IPS-20b (cell line): ENCODE measurements around the gene CKM.
"Not testable (repeated sequence)": the region's sequence is repeated elsewhere in the genome, so short reads cannot be mapped to it uniquely, and the experiment has no call there.

Experiments
- H3K27ac ChIP-seq: one replicate; pipeline ENCODE4 v1.5.1; 2013; ENCODE audit warnings: low read length
- H3K27me3 ChIP-seq: 2 replicates; pipeline ENCODE4 v1.6.1; 2013; ENCODE audit warnings: mild to moderate bottlenecking, low read length, inconsistent platforms; ENCODE audit not compliant: insufficient read depth
- H3K36me3 ChIP-seq: 2 replicates; pipeline ENCODE4 v1.6.1; 2013; ENCODE audit warnings: low read depth, mild to moderate bottlenecking, inconsistent platforms, low read length, moderate library complexity; ENCODE audit not compliant: insufficient read depth
- H3K4me1 ChIP-seq: 2 replicates; pipeline ENCODE4 v1.6.1; 2013; ENCODE audit warnings: mild to moderate bottlenecking, control low read depth, inconsistent platforms, low read length, moderate library complexity; ENCODE audit not compliant: insufficient read depth
- H3K4me3 ChIP-seq: 2 replicates; pipeline ENCODE4 v1.5.1; 2013; ENCODE audit warnings: mild to moderate bottlenecking, low read length, inconsistent platforms
- H3K9ac ChIP-seq: 2 replicates; pipeline ENCODE4 v1.6.1; 2013; ENCODE audit warnings: low read depth, mild to moderate bottlenecking, inconsistent platforms, low read length, moderate library complexity
- H3K9me3 ChIP-seq: 2 replicates; pipeline ENCODE4 v1.6.1; 2013; ENCODE audit warnings: mild to moderate bottlenecking, low read depth, low read length, inconsistent platforms; ENCODE audit not compliant: insufficient read depth

Gene CKM

DNA sequence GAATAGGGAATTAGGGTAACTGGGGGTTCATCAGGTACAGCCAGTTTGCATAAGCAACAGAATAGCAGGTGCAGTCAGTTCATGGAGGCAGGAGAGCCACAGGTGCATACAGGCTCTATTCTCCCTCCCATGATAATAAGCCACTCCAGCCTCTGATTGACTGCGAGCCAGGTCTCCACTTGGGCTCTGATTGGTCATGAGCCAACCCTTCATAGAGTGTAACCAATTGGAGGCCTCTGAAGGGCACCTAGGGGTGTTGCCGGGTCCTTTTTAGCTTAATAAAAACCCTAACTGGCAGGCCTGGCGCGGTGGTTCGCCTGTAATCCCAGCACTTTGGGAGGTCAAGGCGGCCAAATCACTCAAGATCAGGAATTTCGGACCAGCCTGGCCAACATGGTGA, 8.7 kb upstream of the CKM start:
- Histone ChIP-seq H3K36me3 (no peaks in the 10 kb centered on the region), H3K4me1 (no peaks in the 10 kb centered on the region), H3K9me3 (no peaks in the 10 kb centered on the region), H3K4me3 (no peak overlapping the region), H3K27me3 (no peaks in the 10 kb centered on the region), H3K9ac (no peak overlapping the region), H3K27ac (no peak overlapping the region)

DNA sequence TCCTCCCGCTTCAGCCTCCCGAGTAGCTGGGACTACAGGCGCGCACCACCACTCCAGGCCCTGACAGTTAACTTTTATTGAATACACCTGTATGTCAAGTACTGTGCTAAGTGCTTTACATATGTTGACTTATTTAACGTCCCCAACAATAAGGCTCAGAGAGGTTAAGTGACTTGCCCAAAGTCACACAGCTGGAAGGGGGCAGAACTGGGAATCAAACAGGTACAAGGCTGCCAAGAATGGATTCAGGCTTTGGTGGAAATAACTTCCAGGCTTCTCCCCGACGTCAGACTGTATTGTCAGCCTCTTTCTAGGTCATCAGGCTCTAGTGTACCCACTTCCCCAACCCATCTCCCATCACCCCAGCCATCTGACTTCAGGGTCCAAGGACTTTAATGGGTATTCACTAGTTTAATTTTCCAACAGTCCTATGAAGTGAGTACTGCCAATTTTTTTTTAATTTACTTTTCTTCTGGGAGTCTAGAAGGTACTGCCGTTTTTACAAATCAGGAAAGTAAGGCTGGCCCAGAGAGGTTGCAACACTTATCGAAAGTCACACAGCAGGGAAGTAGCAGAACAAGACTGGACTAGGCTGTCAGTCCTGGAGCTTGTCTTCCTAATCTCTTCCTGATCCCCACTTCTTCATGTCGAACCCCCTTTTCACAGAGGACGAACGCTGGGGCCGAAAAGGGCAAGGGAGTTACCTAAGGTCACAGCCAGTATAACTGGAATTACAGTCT, 4.9 kb upstream of the CKM start:
- H3K27ac ChIP-seq = no peak overlapping the region
- no peak overlapping the region for H3K9ac ChIP-seq
- H3K36me3 ChIP-seq = no peaks in the 10 kb centered on the region
- H3K27me3 ChIP-seq = peaks cover 25% of the 10 kb centered on the region
- peaks cover 7% of the 10 kb centered on the region; the same call in 1 of the 2 replicates for H3K4me1 ChIP-seq
- H3K9me3 ChIP-seq = no peaks in the 10 kb centered on the region
- H3K4me3 ChIP-seq = no peak overlapping the region

DNA sequence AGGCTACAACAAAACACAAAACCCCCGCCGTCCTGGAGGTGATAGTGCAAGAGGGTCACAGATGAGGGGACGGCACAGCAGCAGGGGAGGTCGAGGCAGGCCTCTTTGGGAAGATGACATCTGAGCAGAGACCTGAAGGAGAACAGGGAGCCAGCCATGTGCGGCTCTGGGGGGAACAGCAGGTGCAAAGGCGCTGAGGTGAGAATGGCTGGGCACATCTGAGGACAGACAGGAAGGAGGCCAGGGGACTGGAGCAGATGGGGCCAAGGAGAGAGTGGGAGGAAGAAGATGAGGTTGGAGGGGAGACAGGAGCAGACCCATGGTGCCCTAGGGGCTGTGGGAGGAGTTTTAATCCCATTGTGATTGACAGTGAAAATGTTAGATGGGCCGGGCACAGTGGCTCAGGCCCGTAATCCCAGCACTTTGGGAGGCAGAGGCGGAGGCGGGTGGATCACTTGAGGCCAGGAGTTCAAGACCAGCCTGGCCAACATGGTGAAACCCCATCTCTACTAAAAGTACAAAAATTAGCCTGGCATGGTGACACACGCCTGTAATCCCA, 1.8 kb upstream of the CKM start:
- H3K4me1 ChIP-seq = peaks cover 7% of the 10 kb centered on the region; the same call in 1 of the 2 replicates
- no peaks in the 10 kb centered on the region for H3K9me3 ChIP-seq
- peak overlapping the region; percentile 63; the same call in 1 of the 2 replicates for H3K9ac ChIP-seq
- no peak overlapping the region for H3K27ac ChIP-seq
- H3K27me3 ChIP-seq = peaks cover 31% of the 10 kb centered on the region
- peak overlapping the region; percentile 64; the same call in 1 of the 2 replicates for H3K4me3 ChIP-seq
- H3K36me3 ChIP-seq = no peaks in the 10 kb centered on the region

DNA sequence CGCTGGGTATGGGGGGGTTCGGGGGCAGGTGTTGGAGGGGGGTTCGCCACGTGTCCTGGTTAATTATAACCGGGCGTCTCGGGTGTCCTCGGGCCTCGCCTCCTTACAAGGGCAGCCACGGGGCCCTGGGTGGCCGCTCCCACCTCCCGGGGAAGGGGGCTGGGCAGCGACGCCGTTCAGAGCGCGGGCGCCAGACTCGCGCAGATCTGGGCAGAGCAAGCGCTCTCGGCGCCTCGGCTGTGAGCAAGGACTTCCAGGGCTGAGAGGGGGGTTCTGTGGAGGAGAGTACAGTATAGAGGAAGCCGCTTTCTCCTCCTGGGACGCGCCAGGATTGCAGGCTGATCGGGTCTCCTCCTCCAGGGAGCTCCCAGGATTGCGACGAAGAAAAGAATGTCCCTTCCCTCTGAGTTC, 1.0 kb upstream of the CKM start:
- Histone ChIP-seq H3K27me3 (peaks cover 37% of the 10 kb centered on the region), H3K9me3 (no peaks in the 10 kb centered on the region), H3K4me3 (peak overlapping the region; percentile 64), H3K27ac (no peak overlapping the region), H3K4me1 (peaks cover 7% of the 10 kb centered on the region; the same call in 1 of the 2 replicates), H3K9ac (peak overlapping the region; percentile 63; the same call in 1 of the 2 replicates), H3K36me3 (no peaks in the 10 kb centered on the region)

DNA sequence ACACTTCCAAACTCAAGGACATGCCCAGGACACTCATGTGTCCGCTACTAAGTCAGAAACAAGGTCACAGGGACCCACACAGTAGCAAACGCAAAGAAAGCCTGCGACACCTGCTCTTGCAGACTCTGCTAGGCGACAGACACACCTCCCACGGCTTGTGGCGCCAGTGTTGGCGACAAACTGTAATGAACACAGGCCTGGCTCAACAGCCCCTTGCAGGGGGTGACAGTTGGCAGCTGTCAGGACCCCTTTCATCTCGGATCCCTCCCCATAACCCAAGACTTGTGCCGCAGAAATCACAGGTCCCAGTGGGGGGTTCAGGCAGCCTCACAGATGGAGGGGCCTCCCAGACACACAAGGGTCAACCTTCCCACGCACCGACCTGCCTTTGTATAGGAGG, 364 bp downstream of the CKM start:
- H3K36me3 ChIP-seq = no peaks in the 10 kb centered on the region
- H3K9ac ChIP-seq = no peak overlapping the region
- H3K9me3 ChIP-seq = no peaks in the 10 kb centered on the region
- H3K4me1 ChIP-seq = peaks cover 7% of the 10 kb centered on the region; the same call in 1 of the 2 replicates
- no peak overlapping the region for H3K27ac ChIP-seq
- no peak overlapping the region for H3K4me3 ChIP-seq
- peaks cover 48% of the 10 kb centered on the region for H3K27me3 ChIP-seq

DNA sequence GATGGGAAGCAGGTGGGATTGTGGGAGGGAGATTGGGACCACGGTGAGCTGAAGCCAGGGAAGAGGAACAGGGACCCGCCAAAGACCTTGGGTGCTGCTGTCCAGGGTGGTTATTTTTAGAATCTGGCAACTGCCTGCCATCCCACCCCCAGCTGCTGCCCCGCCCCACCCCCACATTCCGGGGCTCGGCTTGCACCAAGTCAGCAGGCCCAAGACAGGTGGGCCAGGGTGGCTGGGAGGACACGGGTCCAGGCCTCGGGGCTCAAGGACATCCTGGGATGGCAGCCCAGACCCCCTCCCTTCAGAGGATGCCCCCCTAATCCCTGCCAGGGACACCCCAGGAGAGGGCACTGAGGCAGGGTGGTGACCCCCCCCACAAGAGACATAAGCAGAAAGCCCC, 827 bp downstream of the CKM start:
- H3K4me1 ChIP-seq = peaks cover 7% of the 10 kb centered on the region; the same call in 1 of the 2 replicates
- peaks cover 50% of the 10 kb centered on the region for H3K27me3 ChIP-seq
- no peak overlapping the region for H3K4me3 ChIP-seq
- no peak overlapping the region for H3K9ac ChIP-seq
- H3K9me3 ChIP-seq = no peaks in the 10 kb centered on the region
- no peak overlapping the region for H3K27ac ChIP-seq
- H3K36me3 ChIP-seq = no peaks in the 10 kb centered on the region

DNA sequence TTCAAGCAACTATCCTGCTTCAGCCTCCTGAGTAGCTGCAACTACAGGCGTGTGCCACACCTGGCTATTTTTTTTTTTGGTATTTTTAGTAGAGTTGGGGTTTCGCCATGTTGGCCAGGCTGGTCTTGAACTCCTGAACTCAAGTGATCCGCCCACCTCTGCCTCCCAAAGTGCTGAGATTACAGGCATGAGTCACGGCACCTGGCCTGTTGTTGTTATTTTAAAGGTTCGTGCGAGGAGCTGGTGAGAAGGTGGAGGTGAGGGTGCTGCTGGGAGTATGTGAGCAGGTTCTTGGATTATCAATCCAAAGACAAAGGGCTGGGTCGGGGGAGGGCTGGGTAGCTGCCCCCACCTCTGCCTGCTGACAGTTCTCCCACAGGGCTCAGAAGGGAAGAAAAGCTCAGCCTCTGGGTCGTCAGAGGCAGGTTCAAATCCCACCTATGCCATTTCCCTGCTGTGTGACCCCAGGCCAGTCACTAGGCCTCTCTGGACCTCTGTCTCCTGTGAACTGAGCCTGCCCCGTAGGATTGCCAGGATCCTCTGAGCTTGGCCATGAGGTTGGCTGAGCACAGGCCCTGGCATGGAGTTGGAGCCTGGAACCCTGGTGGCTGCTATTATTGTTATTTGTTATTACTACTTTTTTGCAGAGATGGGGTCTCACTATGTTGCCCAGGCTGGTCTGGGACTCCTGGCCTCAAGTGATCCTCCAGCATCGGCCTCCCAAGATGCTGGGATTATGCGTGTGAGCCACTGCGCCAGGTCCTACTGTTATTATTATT, 1.5 kb downstream of the CKM start:
- peaks cover 7% of the 10 kb centered on the region; the same call in 1 of the 2 replicates for H3K4me1 ChIP-seq
- H3K9me3 ChIP-seq = no peaks in the 10 kb centered on the region
- no peaks in the 10 kb centered on the region for H3K36me3 ChIP-seq
- no peak overlapping the region for H3K4me3 ChIP-seq
- no peak overlapping the region for H3K9ac ChIP-seq
- H3K27me3 ChIP-seq = peaks cover 57% of the 10 kb centered on the region
- no peak overlapping the region for H3K27ac ChIP-seq

DNA sequence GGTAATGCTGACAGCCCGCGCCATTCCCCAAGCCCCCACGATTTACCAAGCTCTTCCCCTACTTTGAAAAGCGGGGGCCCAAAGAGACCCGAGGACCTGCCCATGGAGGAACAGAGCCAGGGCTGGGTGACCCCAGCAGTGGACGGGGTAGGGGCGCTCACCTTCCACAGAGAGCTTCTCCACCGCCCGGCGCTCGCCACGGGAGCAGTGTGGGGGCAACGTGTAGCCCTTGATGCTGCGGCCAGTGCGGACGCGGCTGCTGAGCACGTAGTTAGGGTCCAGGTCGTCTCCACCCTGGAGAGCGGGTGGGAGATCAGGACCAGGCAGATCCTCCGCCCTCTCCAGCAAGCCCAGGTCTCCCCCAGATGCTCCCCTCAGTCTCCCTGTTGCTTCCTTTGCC, 7.4 kb downstream of the CKM start:
- Histone ChIP-seq H3K4me1 (no peaks in the 10 kb centered on the region), H3K4me3 (no peak overlapping the region), H3K9me3 (no peaks in the 10 kb centered on the region), H3K36me3 (no peaks in the 10 kb centered on the region), H3K27ac (no peak overlapping the region), H3K9ac (no peak overlapping the region), H3K27me3 (peaks cover 60% of the 10 kb centered on the region)

DNA sequence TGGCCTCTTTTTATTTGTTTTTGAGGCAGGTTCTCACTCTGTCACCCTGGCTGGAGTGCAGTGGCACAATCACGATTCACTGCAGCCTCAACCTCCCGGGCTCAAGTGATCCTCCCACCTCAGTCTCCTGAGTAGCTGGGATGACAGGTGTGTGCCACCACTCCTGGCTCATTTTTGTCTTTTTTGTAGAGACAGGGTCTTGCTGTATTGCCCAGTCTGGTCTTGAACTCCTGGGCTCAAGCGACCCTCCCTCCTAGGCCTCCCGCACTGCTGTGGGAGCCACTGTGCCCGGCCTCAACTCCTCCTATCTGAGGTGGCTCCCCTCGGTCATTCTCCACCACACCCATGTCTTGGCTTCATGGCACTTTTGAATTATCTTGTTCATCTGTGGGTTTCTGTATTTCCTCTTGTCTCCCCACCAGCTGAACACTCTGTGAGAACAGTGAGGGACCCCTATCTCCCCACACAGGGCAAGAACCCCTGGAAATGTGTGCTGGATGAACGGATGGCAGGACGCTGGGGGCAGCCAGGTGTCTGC, 7.9 kb downstream of the CKM start:
- peaks cover 60% of the 10 kb centered on the region for H3K27me3 ChIP-seq
- H3K9ac ChIP-seq = no peak overlapping the region
- no peaks in the 10 kb centered on the region for H3K36me3 ChIP-seq
- H3K4me3 ChIP-seq = no peak overlapping the region
- no peak overlapping the region for H3K27ac ChIP-seq
- no peaks in the 10 kb centered on the region for H3K9me3 ChIP-seq
- H3K4me1 ChIP-seq = no peaks in the 10 kb centered on the region

DNA sequence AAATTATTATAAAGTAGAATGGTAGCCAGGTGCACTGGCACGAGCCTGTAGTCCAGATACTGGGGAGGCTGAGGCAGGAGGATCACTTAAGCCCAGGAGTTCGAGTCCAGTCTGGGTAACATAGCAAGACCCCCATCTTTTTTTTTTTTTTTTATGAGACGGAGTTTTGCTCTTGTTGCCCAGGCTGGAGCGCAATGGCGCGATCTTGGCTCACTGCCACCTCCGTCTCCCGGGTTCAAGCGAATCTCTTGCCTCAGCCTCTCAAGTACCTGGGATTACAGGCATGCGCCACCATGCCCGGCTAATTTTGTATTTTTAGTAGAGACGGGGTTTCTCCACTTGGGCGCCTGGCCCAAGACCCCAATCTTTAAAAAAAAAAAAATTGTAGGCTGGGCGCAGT, 10.4 kb downstream of the CKM start:
- not testable (repeated sequence) for H3K27ac ChIP-seq, H3K9me3 ChIP-seq, H3K36me3 ChIP-seq, H3K4me3 ChIP-seq, H3K9ac ChIP-seq, H3K4me1 ChIP-seq
- H3K27me3 ChIP-seq = peaks cover 41% of the 10 kb centered on the region

DNA sequence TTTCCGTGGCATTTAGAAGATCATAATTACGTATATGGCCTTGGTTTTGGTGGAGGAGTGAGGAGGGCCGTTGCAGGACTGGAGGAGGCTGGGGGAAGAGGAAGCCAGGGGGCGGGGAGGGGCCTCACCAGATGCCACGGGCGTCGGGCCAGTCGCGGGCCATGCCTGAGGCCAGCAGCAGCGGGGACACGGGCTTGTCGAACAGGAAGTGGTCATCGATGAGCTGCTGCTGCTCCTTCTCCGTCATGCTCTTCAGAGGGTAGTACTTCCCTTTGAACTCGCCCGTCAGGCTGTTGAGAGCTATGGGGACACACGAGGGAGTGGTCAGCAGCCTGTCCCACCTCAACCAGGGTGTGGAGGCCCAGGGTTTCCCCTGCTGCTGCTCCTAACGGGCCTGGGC, 11.1 kb downstream of the CKM start:
- Histone ChIP-seq H3K9ac (no peak overlapping the region), H3K27ac (no peak overlapping the region), H3K4me1 (no peaks in the 10 kb centered on the region), H3K27me3 (peaks cover 43% of the 10 kb centered on the region), H3K36me3 (no peaks in the 10 kb centered on the region), H3K9me3 (no peaks in the 10 kb centered on the region), H3K4me3 (no peak overlapping the region)
